K562 (cell line): ENCODE measurements around the gene ADD1. TPM values are rescaled to one million over a fixed set of nuclear protein-coding genes. Genes with fewer than 3 reads are reported as not detected.

Experiments used
- BCOR ChIP-seq: fragments of 450-650 bp; IDR thresholded peaks from 2 replicates; pipeline ENCODE4 v1.6.1; 2016
- CREM ChIP-seq: IDR thresholded peaks from 2 replicates; pipeline ENCODE4 v1.6.1; 2014; ENCODE audit warnings: antibody characterized with exemption, low read depth
- CXXC5 ChIP-seq: fragments of 250-450 bp; sonication (Bioruptor Pico); IDR thresholded peaks from 2 replicates; pipeline ENCODE4 v1.8.0; 2022; ENCODE audit warnings: inconsistent platforms, mild to moderate bottlenecking, moderate library complexity
- ESRRB ChIP-seq: fragments of 250-450 bp; sonication (Bioruptor Pico); IDR thresholded peaks from 2 replicates; pipeline ENCODE4 v1.5.0; 2020; ENCODE audit warnings: mild to moderate bottlenecking, moderate library complexity, borderline replicate concordance
- FOXP1 ChIP-seq: sonication (generic); formaldehyde crosslinking; IDR thresholded peaks from 2 replicates; pipeline ENCODE4 v1.8.0; 2022; ENCODE audit warnings: mild to moderate bottlenecking, missing genetic modification reagents
- HOXB6 ChIP-seq: fragments of 250-450 bp; sonication (Bioruptor Pico); IDR thresholded peaks from 2 replicates; pipeline ENCODE4 v1.5.1; 2022; ENCODE audit warnings: mild to moderate bottlenecking, borderline replicate concordance
- KDM1A ChIP-seq, 2 experiments: fragments of 450-650 bp; IDR thresholded peaks; 2 replicates each; pipeline ENCODE4 v1.6.1; 2016; ENCODE audit warnings: mild to moderate bottlenecking in 2 of 2
- MAFK ChIP-seq: IDR thresholded peaks from 2 replicates; pipeline ENCODE4 v1.6.1; 2011; ENCODE audit warnings: low read length, improper control_type of control experiment
- MCM5 ChIP-seq: fragments of 450-650 bp; IDR thresholded peaks from 2 replicates; pipeline ENCODE4 v1.6.1; 2016; ENCODE audit warnings: low read depth
- NEUROD1 ChIP-seq: fragments of 150-350 bp; IDR thresholded peaks from 2 replicates; pipeline ENCODE4 v1.6.1; 2014; ENCODE audit warnings: borderline replicate concordance, low read length, low read depth; ENCODE audit not compliant: partially characterized antibody
- RBM15 ChIP-seq: fragments of 200-400 bp; formaldehyde crosslinking; IDR thresholded peaks from 2 replicates; pipeline ENCODE4 v1.6.1; 2018; ENCODE audit warnings: mild to moderate bottlenecking, low read length, moderate library complexity; ENCODE audit not compliant: insufficient read depth
- SIN3A ChIP-seq, 2 experiments: fragments of 150-350 bp in 1 of 2; IDR thresholded peaks; 2 replicates each; pipeline ENCODE4 v1.6.1; 2011 to 2016; ENCODE audit warnings: borderline replicate concordance in 2 of 2, low read depth in 2 of 2, low read length in 2 of 2, mild to moderate bottlenecking in 2 of 2, moderate library complexity in 2 of 2; ENCODE audit not compliant: control insufficient read depth in 1 of 2
- SMAD3 ChIP-seq: fragments of 450-650 bp; formaldehyde crosslinking; conservative IDR thresholded peaks from 2 replicates; pipeline ENCODE4 v1.4.0; 2020; ENCODE audit warnings: mild to moderate bottlenecking
- TCFL5 ChIP-seq: fragments of 250-450 bp; sonication (Bioruptor Pico); conservative IDR thresholded peaks from 2 replicates; pipeline ENCODE4 v1.6.1; 2021; ENCODE audit warnings: mild to moderate bottlenecking, moderate library complexity, matching md5 sums
- THRAP3 ChIP-seq: fragments of 450-650 bp; IDR thresholded peaks from 2 replicates; pipeline ENCODE4 v1.6.1; 2016; ENCODE audit warnings: mild to moderate bottlenecking, inconsistent platforms, borderline replicate concordance
- ZEB2 ChIP-seq: fragments of 450-650 bp; IDR thresholded peaks from 2 replicates; pipeline ENCODE4 v1.6.1; 2016
- ZNF121 ChIP-seq: sonication (generic); formaldehyde crosslinking; conservative IDR thresholded peaks from 2 replicates; pipeline ENCODE4 v1.8.0; 2022; ENCODE audit warnings: missing genetic modification reagents
- ZNF445 ChIP-seq: fragments of 250-450 bp; sonication (Bioruptor Pico); IDR thresholded peaks from 2 replicates; pipeline ENCODE4 v1.4.0; 2020; ENCODE audit warnings: low read depth, mild to moderate bottlenecking, moderate library complexity
- ZNF57 ChIP-seq: fragments of 450-650 bp; formaldehyde crosslinking; IDR thresholded peaks from 2 replicates; pipeline ENCODE4 v1.4.0; 2020; ENCODE audit warnings: mild to moderate bottlenecking, moderate library complexity
- polyA plus RNA-seq, 8 experiments: library from polyadenylated mRNA; depleted of rRNA in 4 of 8; stranded (reverse) in 5 of 8; unstranded in 3 of 8; fragments of >200 nt; fragmentation: Nextera tagmentation in 2 of 8; fragmentation: Illumina TruSeq in 1 of 8; extraction: Ambion mirVana in 2 of 8; extraction: Trizol in 1 of 8; gene quantifications; 2 replicates each; pipeline versions ENCODE4 v1.2.1 to v1.2.3, GENCODE V29; 2011 to 2014; ENCODE audit warnings: inconsistent platforms in 1 of 8, missing spikeins in 1 of 8
- total RNA-seq, 7 experiments: library from RNA; depleted of rRNA in 6 of 7; stranded (reverse); fragments of >200 nt in 6 of 7; fragmentation: Illumina TruSeq in 2 of 7; extraction: Trizol in 2 of 7; gene quantifications; 2 replicates each; pipeline versions ENCODE4 v1.2.1 to v1.2.3, GENCODE V29; 2011 to 2021; ENCODE audit warnings: low replicate concordance in 1 of 7
- TF ChIP-seq, protein P1 (sequence below): fragments of 450-650 bp; formaldehyde crosslinking; IDR thresholded peaks from 2 replicates; pipeline ENCODE4 v1.4.0; 2020; ENCODE audit warnings: mild to moderate bottlenecking, moderate library complexity
- TF ChIP-seq, protein P2 (sequence below): fragments of 450-650 bp; IDR thresholded peaks from one replicate; pipeline ENCODE4 v1.6.1; 2018; ENCODE audit warnings: mild to moderate bottlenecking, moderate library complexity; ENCODE audit not compliant: partially characterized antibody
- TF ChIP-seq, protein P3 (sequence below), 2 experiments: fragments of 450-650 bp; conservative IDR thresholded peaks; 2 replicates each; pipeline ENCODE4 v1.6.1; 2017; ENCODE audit warnings: mild to moderate bottlenecking in 2 of 2, moderate library complexity in 2 of 2
- TF ChIP-seq, protein P4 (sequence below): fragments of 450-650 bp; formaldehyde crosslinking; IDR thresholded peaks from 2 replicates; pipeline ENCODE4 v1.4.0; 2022; ENCODE audit warnings: mild to moderate bottlenecking, moderate library complexity
- TF ChIP-seq, protein P5 (sequence below): sonication (generic); formaldehyde crosslinking; IDR thresholded peaks from 2 replicates; pipeline ENCODE4 v1.5.0; 2020; ENCODE audit warnings: missing genetic modification reagents

ADD1 gene
- total and polyA plus RNA-seq, 9 of the 15 experiments (the other 6 are each of a cell fraction or from before 2014, with no cell fraction given): 17.5 to 153 (median 74.0) TPM

DNA sequence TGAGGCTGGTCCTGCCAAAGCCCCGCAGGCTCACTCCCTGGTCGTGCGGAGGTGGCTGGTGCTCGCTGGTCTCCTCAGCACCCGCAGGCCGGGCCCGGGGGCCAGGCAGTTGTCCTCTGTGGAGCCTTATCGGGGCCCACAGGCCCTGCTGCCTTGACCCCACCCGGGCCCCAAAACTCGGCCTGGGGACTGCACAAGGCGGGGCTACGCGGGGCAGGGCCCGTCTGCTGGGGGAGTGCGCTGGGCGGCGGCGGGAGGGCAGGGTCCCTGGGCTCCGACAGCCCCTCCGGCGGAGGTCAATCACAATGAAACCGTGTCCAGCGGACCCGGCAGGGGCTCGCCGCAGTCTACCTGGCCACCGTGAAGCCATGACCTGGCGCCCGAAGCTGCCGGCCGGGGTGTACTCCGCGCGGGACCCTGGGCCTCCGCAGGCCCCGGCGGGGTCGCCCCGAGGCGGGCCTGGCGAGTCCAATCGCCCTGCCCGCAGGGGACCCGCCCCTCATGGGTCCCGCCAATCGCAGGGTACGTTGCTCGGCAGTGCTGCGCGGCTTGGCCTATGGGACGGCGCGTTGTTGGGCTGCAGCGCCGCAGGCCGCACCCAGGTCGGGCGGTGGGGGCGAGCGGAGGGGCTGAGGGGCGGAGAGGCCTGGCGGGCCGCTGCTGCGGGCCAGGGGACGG, at the start of gene ADD1 (continued):
- TF ChIP-seq KDM1A (IDR thresholded peaks at IDR 0.05): no peak
- TF ChIP-seq TCFL5 (CRISPR knock-in tag): no peak
- TF ChIP-seq FOXP1 (CRISPR knock-in tag): no peak
- TF ChIP-seq, protein P1, sequence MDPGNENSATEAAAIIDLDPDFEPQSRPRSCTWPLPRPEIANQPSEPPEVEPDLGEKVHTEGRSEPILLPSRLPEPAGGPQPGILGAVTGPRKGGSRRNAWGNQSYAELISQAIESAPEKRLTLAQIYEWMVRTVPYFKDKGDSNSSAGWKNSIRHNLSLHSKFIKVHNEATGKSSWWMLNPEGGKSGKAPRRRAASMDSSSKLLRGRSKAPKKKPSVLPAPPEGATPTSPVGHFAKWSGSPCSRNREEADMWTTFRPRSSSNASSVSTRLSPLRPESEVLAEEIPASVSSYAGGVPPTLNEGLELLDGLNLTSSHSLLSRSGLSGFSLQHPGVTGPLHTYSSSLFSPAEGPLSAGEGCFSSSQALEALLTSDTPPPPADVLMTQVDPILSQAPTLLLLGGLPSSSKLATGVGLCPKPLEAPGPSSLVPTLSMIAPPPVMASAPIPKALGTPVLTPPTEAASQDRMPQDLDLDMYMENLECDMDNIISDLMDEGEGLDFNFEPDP (CRISPR knock-in tag): 0 out of 2 replicates have a peak, but pooled peaks have one; percentile 69
- TF ChIP-seq MCM5: no peak
- TF ChIP-seq, protein P2, sequence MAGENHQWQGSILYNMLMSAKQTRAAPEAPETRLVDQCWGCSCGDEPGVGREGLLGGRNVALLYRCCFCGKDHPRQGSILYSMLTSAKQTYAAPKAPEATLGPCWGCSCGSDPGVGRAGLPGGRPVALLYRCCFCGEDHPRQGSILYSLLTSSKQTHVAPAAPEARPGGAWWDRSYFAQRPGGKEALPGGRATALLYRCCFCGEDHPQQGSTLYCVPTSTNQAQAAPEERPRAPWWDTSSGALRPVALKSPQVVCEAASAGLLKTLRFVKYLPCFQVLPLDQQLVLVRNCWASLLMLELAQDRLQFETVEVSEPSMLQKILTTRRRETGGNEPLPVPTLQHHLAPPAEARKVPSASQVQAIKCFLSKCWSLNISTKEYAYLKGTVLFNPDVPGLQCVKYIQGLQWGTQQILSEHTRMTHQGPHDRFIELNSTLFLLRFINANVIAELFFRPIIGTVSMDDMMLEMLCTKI: no peak
- TF ChIP-seq ESRRB (CRISPR knock-in tag): no peak
- no peak for TF ChIP-seq SMAD3 (CRISPR knock-in tag)
- TF ChIP-seq, protein P3, sequence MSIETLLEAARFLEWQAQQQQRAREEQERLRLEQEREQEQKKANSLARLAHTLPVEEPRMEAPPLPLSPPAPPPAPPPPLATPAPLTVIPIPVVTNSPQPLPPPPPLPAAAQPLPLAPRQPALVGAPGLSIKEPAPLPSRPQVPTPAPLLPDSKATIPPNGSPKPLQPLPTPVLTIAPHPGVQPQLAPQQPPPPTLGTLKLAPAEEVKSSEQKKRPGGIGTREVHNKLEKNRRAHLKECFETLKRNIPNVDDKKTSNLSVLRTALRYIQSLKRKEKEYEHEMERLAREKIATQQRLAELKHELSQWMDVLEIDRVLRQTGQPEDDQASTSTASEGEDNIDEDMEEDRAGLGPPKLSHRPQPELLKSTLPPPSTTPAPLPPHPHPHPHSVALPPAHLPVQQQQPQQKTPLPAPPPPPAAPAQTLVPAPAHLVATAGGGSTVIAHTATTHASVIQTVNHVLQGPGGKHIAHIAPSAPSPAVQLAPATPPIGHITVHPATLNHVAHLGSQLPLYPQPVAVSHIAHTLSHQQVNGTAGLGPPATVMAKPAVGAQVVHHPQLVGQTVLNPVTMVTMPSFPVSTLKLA (conservative IDR thresholded peaks at IDR 0.05): peak; percentile 39 to 76
- TF ChIP-seq SIN3A (IDR thresholded peaks at IDR 0.05; ENCODE audit: borderline replicate concordance in 2 of 2, control insufficient read depth in 1 of 2, low read depth in 2 of 2, low read length in 2 of 2): no peak
- TF ChIP-seq ZNF121 (CRISPR knock-in tag): no peak
- no peak for TF ChIP-seq MAFK
- TF ChIP-seq, protein P4, sequence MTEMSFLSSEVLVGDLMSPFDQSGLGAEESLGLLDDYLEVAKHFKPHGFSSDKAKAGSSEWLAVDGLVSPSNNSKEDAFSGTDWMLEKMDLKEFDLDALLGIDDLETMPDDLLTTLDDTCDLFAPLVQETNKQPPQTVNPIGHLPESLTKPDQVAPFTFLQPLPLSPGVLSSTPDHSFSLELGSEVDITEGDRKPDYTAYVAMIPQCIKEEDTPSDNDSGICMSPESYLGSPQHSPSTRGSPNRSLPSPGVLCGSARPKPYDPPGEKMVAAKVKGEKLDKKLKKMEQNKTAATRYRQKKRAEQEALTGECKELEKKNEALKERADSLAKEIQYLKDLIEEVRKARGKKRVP (CRISPR knock-in tag): no peak
- no peak for TF ChIP-seq ZNF445 (CRISPR knock-in tag)
- TF ChIP-seq CXXC5 (CRISPR knock-in tag): peak; percentile 79
- no peak for TF ChIP-seq ZNF57 (CRISPR knock-in tag)
- no peak for TF ChIP-seq THRAP3
- TF ChIP-seq CREM: peak; percentile 42; the same call in 1 of the 2 replicates
- TF ChIP-seq RBM15: no peak
- peak; percentile 48; the same call in 1 of the 2 replicates for TF ChIP-seq BCOR
- TF ChIP-seq HOXB6 (CRISPR knock-in tag): no peak
- TF ChIP-seq, protein P5, sequence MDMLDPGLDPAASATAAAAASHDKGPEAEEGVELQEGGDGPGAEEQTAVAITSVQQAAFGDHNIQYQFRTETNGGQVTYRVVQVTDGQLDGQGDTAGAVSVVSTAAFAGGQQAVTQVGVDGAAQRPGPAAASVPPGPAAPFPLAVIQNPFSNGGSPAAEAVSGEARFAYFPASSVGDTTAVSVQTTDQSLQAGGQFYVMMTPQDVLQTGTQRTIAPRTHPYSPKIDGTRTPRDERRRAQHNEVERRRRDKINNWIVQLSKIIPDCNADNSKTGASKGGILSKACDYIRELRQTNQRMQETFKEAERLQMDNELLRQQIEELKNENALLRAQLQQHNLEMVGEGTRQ (CRISPR knock-in tag): no peak
- no peak for TF ChIP-seq ZEB2
- peak; percentile 88 for TF ChIP-seq NEUROD1
